ENCODE data around the gene FAM78A.

DNA sequence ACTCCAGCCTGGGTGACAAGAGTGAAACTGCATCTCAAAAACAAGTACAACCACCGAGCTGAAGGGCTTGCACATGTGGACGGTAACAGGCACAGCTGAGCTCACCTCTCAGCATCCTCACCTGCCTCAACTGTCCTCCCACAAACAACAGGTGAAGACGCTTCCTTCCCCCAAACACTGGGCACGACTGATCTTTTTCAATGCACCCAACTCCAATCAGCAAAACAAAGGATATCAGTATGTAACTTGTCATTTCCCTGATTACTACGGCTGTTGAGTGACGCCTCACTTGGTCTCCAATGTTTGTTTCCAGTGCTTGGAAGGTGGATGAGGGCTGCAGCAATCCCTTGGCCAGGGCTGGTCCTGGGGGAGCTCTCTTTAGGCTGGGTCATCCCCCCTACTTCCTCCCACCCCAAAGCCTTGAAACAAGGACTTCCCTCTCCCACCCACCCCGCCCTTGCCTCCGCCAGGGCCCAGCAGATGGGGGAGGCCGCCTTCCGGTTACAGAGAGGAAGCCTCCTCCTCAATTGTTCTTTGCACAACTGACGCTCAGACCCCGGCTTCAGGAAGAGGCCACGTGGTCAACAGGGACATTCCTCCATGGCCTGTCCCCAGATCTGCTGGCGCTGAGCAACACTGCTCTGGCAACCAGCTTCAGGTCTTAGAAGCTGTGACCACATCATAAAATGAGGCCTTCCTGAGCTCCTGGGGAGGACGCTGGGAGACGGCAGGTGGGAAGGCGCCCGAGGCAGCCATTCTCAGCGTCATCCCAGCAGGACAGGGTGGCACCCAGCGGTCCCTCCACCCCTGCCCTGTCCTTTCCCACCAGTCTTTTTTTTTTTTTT is 5.9 kb downstream of the FAM78A start:
- no peak for TF ChIP-seq CREB1 (CRISPR knock-in tag; IDR thresholded peaks at IDR 0.05)
- TF ChIP-seq MAX (CRISPR knock-in tag; IDR thresholded peaks at IDR 0.05), result no peak
- TF ChIP-seq PRDM15 (CRISPR knock-in tag; IDR thresholded peaks at IDR 0.05), result no peak
- TF ChIP-seq, protein P1, sequence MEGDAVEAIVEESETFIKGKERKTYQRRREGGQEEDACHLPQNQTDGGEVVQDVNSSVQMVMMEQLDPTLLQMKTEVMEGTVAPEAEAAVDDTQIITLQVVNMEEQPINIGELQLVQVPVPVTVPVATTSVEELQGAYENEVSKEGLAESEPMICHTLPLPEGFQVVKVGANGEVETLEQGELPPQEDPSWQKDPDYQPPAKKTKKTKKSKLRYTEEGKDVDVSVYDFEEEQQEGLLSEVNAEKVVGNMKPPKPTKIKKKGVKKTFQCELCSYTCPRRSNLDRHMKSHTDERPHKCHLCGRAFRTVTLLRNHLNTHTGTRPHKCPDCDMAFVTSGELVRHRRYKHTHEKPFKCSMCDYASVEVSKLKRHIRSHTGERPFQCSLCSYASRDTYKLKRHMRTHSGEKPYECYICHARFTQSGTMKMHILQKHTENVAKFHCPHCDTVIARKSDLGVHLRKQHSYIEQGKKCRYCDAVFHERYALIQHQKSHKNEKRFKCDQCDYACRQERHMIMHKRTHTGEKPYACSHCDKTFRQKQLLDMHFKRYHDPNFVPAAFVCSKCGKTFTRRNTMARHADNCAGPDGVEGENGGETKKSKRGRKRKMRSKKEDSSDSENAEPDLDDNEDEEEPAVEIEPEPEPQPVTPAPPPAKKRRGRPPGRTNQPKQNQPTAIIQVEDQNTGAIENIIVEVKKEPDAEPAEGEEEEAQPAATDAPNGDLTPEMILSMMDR (IDR thresholded peaks at IDR 0.05), result no peak
